GM10248 (cell line): ENCODE results near the gene ZNF451.

Source experiments
- CTCF ChIA-PET: fragments of 300-600 bp; sonication (Branson Sonifier 250); formaldehyde crosslinking; extraction: SDS; loops from one replicate; lab custom pipeline; 2021; ENCODE audit warnings: antibody characterized with exemption; lab: Yijun Ruan, JAX
- POLR2A ChIA-PET: fragments of 350-650 bp; sonication (Branson Sonifier 250); formaldehyde crosslinking; extraction: SDS; loops from one replicate; lab custom pipeline; 2020; ENCODE audit warnings: antibody characterized with exemption; lab: Yijun Ruan, JAX
- DNase-seq: peaks from one replicate; pipeline ENCODE4 v3.0.0; 2012; ENCODE audit errors: extremely low spot score
- TF ChIP-seq, protein P1 (sequence below): IDR thresholded peaks from 2 replicates; pipeline ENCODE4 v1.5.1; 2012; ENCODE audit warnings: mild to moderate bottlenecking, low read depth; ENCODE audit errors: extremely low read depth, missing control alignments, control extremely low read depth

The ZNF451 gene

DNA sequence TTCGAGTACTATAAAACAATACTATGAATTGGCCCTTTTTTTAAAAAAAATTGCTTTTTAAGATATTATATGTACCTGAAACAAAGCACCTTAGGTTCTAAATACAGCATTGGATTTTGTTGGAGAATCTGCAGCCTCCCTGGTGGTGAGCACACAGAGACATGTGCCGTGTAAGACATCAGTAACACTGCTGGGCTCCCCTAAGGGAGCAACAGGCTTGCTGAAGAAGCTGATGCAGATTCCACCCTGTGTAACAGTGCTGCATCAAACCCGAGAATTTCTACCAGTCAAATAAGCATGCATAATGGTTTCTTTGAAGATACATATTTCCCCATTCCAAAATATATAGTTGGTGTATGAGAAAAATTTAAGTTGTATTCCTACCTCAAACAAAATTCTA, 26.1 kb upstream of the ZNF451 start:
- ChIA-PET POLR2A (no interaction called here), CTCF (no interaction called here)
- no peak for DNase-seq
- TF ChIP-seq, protein P1, sequence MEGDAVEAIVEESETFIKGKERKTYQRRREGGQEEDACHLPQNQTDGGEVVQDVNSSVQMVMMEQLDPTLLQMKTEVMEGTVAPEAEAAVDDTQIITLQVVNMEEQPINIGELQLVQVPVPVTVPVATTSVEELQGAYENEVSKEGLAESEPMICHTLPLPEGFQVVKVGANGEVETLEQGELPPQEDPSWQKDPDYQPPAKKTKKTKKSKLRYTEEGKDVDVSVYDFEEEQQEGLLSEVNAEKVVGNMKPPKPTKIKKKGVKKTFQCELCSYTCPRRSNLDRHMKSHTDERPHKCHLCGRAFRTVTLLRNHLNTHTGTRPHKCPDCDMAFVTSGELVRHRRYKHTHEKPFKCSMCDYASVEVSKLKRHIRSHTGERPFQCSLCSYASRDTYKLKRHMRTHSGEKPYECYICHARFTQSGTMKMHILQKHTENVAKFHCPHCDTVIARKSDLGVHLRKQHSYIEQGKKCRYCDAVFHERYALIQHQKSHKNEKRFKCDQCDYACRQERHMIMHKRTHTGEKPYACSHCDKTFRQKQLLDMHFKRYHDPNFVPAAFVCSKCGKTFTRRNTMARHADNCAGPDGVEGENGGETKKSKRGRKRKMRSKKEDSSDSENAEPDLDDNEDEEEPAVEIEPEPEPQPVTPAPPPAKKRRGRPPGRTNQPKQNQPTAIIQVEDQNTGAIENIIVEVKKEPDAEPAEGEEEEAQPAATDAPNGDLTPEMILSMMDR = no peak

GRCh38 chr6:57064809-57065208, 25.2 kb upstream of the ZNF451 start:
- POLR2A ChIA-PET = no interaction called here

DNA sequence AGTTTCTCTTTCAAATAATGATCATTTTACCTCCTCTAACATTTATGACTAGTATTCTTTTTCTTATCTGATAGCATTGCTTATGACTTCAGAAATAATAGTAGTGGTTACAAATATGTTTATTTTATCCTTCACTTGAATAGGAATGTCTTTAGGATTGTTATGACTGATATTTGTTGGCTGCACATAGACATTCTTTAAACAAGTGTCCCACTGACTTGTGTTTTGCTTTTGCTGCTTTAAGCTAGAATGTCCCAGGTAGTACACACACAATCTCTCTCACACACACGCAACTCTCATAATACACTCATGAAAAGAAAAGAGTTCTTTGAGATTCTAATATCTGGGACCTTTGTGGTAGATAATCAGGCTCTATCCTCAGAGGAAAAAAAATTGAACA, 21.9 kb upstream of the ZNF451 start:
- ChIA-PET POLR2A (no interaction called here), CTCF (no interaction called here)
- DNase-seq = no peak
- TF ChIP-seq, protein P1 = no peak

More at GRCh38 chr6:57064809-57065208, 25.2 kb upstream of the ZNF451 start:
- TF ChIP-seq, protein P1 = no peak
- no peak for DNase-seq
- CTCF ChIA-PET = no interaction called here

DNA sequence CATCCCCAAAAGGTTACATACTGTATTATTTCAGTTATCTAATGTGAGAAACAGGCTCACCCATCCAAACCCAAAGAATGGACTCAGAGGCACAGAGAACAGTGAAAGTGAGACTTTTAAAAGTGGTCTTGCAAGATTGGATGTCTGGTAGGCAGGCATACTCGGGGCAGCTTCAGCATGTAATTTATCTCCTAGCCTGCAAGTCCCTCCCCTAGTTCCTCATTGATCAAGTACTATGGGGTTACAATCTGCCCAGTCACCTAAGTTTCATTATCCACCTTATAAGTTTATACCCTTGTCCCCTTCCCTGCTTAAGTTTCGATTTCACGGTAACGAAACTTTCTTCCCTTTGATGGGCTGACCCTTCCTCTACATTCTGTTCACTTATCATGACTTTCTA, 20.8 kb upstream of the ZNF451 start:
- DNase-seq = no peak
- CTCF ChIA-PET = interaction anchor here (1.4 to 1.6 kb wide), 2 partner anchors 10 to 13 kb away, joined by 3 read pairs; no protein-coding TSS in a partner anchor
- TF ChIP-seq, protein P1 = no peak
- POLR2A ChIA-PET = interaction anchor here (0.6 kb wide), 1 partner anchor 681 kb away, joined by 5 read pairs; no protein-coding TSS in a partner anchor

GRCh38 chr6:57069920-57070331, 20.1 kb upstream of the ZNF451 start:
- POLR2A ChIA-PET = interaction anchor here (0.6 kb wide), 1 partner anchor 682 kb away, joined by 5 read pairs; no protein-coding TSS in a partner anchor
- CTCF ChIA-PET = interaction anchor here (1.4 to 1.6 kb wide), 2 partner anchors 9 to 13 kb away, joined by 3 read pairs; no protein-coding TSS in a partner anchor
- TF ChIP-seq, protein P1 = no peak
- no peak for DNase-seq

GRCh38 chr6:57072108-57072507, 17.9 kb upstream of the ZNF451 start:
- no peak for DNase-seq
- TF ChIP-seq, protein P1 = no peak
- ChIA-PET POLR2A (no interaction called here), CTCF (interaction anchor here (0.9 to 1.8 kb wide), 4 partner anchors 7 to 21 kb away, joined by 4 to 6 read pairs (median 4); no protein-coding TSS in a partner anchor)
